Natural killer cell (primary cell): ENCODE measurements around the gene KCNH4. TPM values are rescaled to one million over a fixed set of nuclear protein-coding genes. Genes with fewer than 3 reads are reported as not detected.
A peak's percentile ranks its signal among the peaks of the same experiment; 100 is the strongest.

Experiments
- ATAC-seq, 3 donors: fragments of 150-1000 bp in 2 of 3; fragments of 200-7000 bp in 1 of 3; cut with Tn5 transposase; 1 replicate in 1 of 3; 2 replicates in 2 of 3; pipeline ENCODE4 v1.10.0; 2021; ENCODE audit warnings: mild to moderate bottlenecking in 2 of 3, moderate library complexity in 2 of 3
- DNase-seq, 2 donors: peaks; one replicate each; pipeline versions ENCODE4 v3.0.0 to v3.0.0-alpha.2; 2013 to 2021; ENCODE audit warnings: mixed read lengths in 1 of 2
- H3K27ac ChIP-seq: one replicate; pipeline ENCODE4 v1.5.1; 2013; ENCODE audit warnings: mild to moderate bottlenecking, low read length
- H3K27me3 ChIP-seq: one replicate; pipeline ENCODE4 v1.6.1; 2013; ENCODE audit warnings: low read length; ENCODE audit not compliant: control insufficient read depth, insufficient read depth
- H3K36me3 ChIP-seq: one replicate; pipeline ENCODE4 v1.6.1; 2013; ENCODE audit warnings: low read length; ENCODE audit not compliant: control insufficient read depth, insufficient read depth
- H3K4me1 ChIP-seq: one replicate; pipeline ENCODE4 v1.6.1; 2013; ENCODE audit warnings: low read length; ENCODE audit not compliant: control insufficient read depth, insufficient read depth
- H3K4me3 ChIP-seq: one replicate; pipeline ENCODE4 v1.5.1; 2013; ENCODE audit warnings: low read length
- H3K9me3 ChIP-seq: one replicate; pipeline ENCODE4 v1.6.1; 2013; ENCODE audit warnings: low read length; ENCODE audit not compliant: control insufficient read depth, insufficient read depth
- H3K27ac Mint-ChIP-seq, 2 donors: one replicate each; pipeline ENCODE4 v1.8.0; 2022; ENCODE audit warnings: mild to moderate bottlenecking in 2 of 2, mixed read lengths in 2 of 2, moderate library complexity in 1 of 2
- H3K27me3 Mint-ChIP-seq, 2 donors: one replicate each; pipeline ENCODE4 v1.8.0; 2022; ENCODE audit warnings: low read depth in 2 of 2, mixed read lengths in 2 of 2
- H3K36me3 Mint-ChIP-seq: one replicate; pipeline ENCODE4 v1.8.0; 2022; ENCODE audit warnings: mixed read lengths
- H3K4me1 Mint-ChIP-seq, 2 donors: one replicate each; pipeline ENCODE4 v1.8.0; 2022; ENCODE audit warnings: mixed read lengths in 2 of 2
- H3K4me3 Mint-ChIP-seq: one replicate; pipeline ENCODE4 v1.8.0; 2022; ENCODE audit warnings: mild to moderate bottlenecking, moderate library complexity, mixed read lengths
- H3K9me3 Mint-ChIP-seq, 2 donors: one replicate each; pipeline ENCODE4 v1.8.0; 2022; ENCODE audit warnings: mixed read lengths in 2 of 2
- CTCF ChIP-seq: fragments of 200-600 bp; IDR thresholded peaks from one replicate; pipeline ENCODE4 v1.8.0; 2022; ENCODE audit warnings: antibody characterized with exemption
- whole genome bisulfite sequencing: methylation state at CpG from one replicate; pipeline ENCODE4 v1.1.7; 2013; ENCODE audit warnings: missing lambda C conversion rate; ENCODE audit not compliant: insufficient coverage; 5-methylcytosine and 5-hydroxymethylcytosine counted together
- intact Hi-C: fragments of 100-400 bp; cut with micrococcal nuclease; formaldehyde crosslinking; loops from one replicate; pipeline ENCODE4 v1.14.2; 2022
- total RNA-seq, 4 donors: library from RNA; stranded (reverse); fragments of 120-200 nt in 1 of 4; gene quantifications; one replicate each; pipeline versions ENCODE4 v1.2.3 to v1.2.4, GENCODE V29; 2013 to 2022

Gene KCNH4
- total RNA-seq, 3 donors from 2014 or later (not counting 1 experiment from before 2014, with no cell fraction given): 0.12 to 0.27 (median 0.20) TPM

GRCh38 chr17:42117397-42118125 is 63.4 kb downstream of the KCNH4 start:
- Histone ChIP-seq H3K36me3 (peaks cover 3% of the 10 kb centered on the region), H3K4me3 (no peak overlapping the region), H3K4me1 (peaks cover 36% of the 10 kb centered on the region), H3K27me3 (no peaks in the 10 kb centered on the region), H3K9me3 (no peaks in the 10 kb centered on the region), H3K27ac (no peak overlapping the region)
- Mint-ChIP-seq H3K36me3 (no peaks in the 10 kb centered on the region), H3K27ac (peak overlapping the region in 1 of 2 donors; percentile 80), H3K4me3 (no peak overlapping the region), H3K27me3 (no peaks in the 10 kb centered on the region), H3K4me1 (peaks cover 5 to 28% of the 10 kb centered on the region in 2 donors), H3K9me3 (no peaks in the 10 kb centered on the region)
- ATAC-seq (no peak), DNase-seq (no peak)
- 94% methylated on average over 30 of the region's 30 CpGs for WGBS
- no peak for TF ChIP-seq CTCF
- intact Hi-C loops: loop anchor here (5.0 kb wide), 1 partner anchor 380 kb away; no protein-coding TSS in a partner anchor

- Mint-ChIP-seq H3K36me3 (no peaks in the 10 kb centered on the region), H3K4me1 (peaks cover 9 to 35% of the 10 kb centered on the region in 2 donors), H3K4me3 (peak overlapping the region; percentile 25), H3K27ac (peak overlapping the region in 1 of 2 donors; percentile 80), H3K9me3 (no peaks in the 10 kb centered on the region), H3K27me3 (no peaks in the 10 kb centered on the region)
- intact Hi-C loops: loop anchor here (1.0 to 5.0 kb wide), 4 partner anchors 50 to 380 kb away; no protein-coding TSS in a partner anchor
- TF ChIP-seq CTCF: peak; percentile 78
- WGBS: 46% methylated on average over 18 of the region's 18 CpGs
- Histone ChIP-seq H3K4me3 (no peak overlapping the region), H3K27me3 (no peaks in the 10 kb centered on the region), H3K36me3 (peaks cover 3% of the 10 kb centered on the region), H3K4me1 (peaks cover 40% of the 10 kb centered on the region), H3K9me3 (no peaks in the 10 kb centered on the region), H3K27ac (peak overlapping the region; percentile 39)
- peak; percentile 56 to 70 (median 60) for ATAC-seq
- peak; percentile 79 to 92 for DNase-seq
Observed at GRCh38 chr17:42116705-42117396, 64.1 kb downstream of the KCNH4 start.

GRCh38 chr17:42114118-42114517 is 66.8 kb downstream of the KCNH4 start:
- TF ChIP-seq CTCF: no peak
- intact Hi-C loops: no loop called here
- Mint-ChIP-seq H3K27ac (peak overlapping the region in 1 of 2 donors; percentile 82), H3K27me3 (no peaks in the 10 kb centered on the region), H3K4me3 (peak overlapping the region; percentile 17), H3K4me1 (peaks cover 5 to 29% of the 10 kb centered on the region in 2 donors), H3K36me3 (no peaks in the 10 kb centered on the region), H3K9me3 (no peaks in the 10 kb centered on the region)
- Histone ChIP-seq H3K27ac (no peak overlapping the region), H3K4me3 (no peak overlapping the region), H3K36me3 (peaks cover 11% of the 10 kb centered on the region), H3K4me1 (peaks cover 40% of the 10 kb centered on the region), H3K27me3 (no peaks in the 10 kb centered on the region), H3K9me3 (no peaks in the 10 kb centered on the region)
- no peak for DNase-seq
- ATAC-seq: no peak
- 95% methylated on average over 6 of the region's 9 CpGs for WGBS
